ENCODE measurements around the gene RETREG2. TPM values are rescaled to one million over a fixed set of nuclear protein-coding genes. Genes with fewer than 3 reads are reported as not detected.

The RETREG2 gene
- polyA plus RNA-seq, 1 donor from 2014 or later, result 156 TPM

DNA sequence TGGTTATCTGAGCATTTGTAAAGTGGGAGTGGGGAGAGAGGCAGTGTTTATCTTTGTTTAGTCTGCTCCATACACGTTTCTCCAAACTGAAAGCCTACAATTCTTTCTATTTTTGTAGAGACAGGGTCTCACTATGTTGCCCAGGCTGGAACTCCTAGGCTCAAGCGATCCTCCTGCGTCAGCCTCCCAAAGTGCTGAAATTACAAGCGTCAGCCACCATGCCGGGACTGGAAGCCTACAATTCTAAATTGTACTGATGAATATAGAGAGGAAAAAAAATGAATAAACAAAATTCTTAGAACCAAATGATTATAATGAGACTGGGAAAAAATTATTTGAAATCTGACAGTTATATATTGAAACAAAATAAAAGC is 27.1 kb downstream of the RETREG2 start:
- no peaks in the 10 kb centered on the region for H3F3A ChIP-seq (ENCODE audit: insufficient read depth, low read length, poor library complexity, severe bottlenecking)
- no peak overlapping the region for H2AFZ ChIP-seq (ENCODE audit: low read depth, low read length)
- no peak overlapping the region for H3K27ac ChIP-seq (ENCODE audit: low read length)
- H3K9me2 ChIP-seq (ENCODE audit: insufficient read depth, low read length), result no peaks in the 10 kb centered on the region
- no peak overlapping the region for H3K4me2 ChIP-seq (ENCODE audit: low read length)
- H3K36me3 ChIP-seq (ENCODE audit: insufficient read depth, low read length), result no peaks in the 10 kb centered on the region
- TF ChIP-seq EZH2 (IDR thresholded peaks at IDR 0.05; ENCODE audit: borderline replicate concordance, insufficient read depth, low read length, poor library complexity, severe bottlenecking) (no peak), SMC3 (conservative IDR thresholded peaks at IDR 0.05; ENCODE audit: poor library complexity) (no peak), MXI1 (conservative IDR thresholded peaks at IDR 0.05; ENCODE audit: poor library complexity, severe bottlenecking) (no peak)
- H3K4me3 ChIP-seq (ENCODE audit: low read length), result no peak overlapping the region
- no peaks in the 10 kb centered on the region for H3K9me3 ChIP-seq (ENCODE audit: low read length)
- H3K79me2 ChIP-seq (replicated peaks; ENCODE audit: insufficient read depth, low read length), result no peaks in the 10 kb centered on the region
- H3K9ac ChIP-seq (ENCODE audit: low read length), result no peak overlapping the region
- no peaks in the 10 kb centered on the region for H4K20me1 ChIP-seq (ENCODE audit: insufficient read depth)
- H3K27me3 ChIP-seq (ENCODE audit: insufficient read depth, low read depth, low read length), result no peaks in the 10 kb centered on the region

DNA sequence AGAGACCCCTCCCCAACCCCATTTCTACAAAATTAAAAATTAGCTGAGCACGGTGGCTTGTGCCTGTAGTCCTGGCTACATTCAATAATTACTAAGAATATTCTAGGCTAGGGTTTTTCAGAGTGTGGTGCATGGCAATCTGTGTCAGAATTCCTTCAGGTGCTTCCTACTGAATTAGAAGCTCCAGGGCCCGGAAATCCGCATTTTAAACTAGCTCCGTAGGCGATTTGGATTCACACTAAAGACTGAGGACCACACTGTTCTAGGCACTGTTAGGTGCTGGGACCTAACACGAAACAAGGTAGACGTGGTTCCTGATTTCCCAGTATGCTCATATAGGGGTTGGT is 27.9 kb downstream of the RETREG2 start:
- Histone ChIP-seq H3K36me3 (ENCODE audit: insufficient read depth, low read length) (no peaks in the 10 kb centered on the region), H3K27me3 (ENCODE audit: insufficient read depth, low read depth, low read length) (no peaks in the 10 kb centered on the region), H3K9me2 (ENCODE audit: insufficient read depth, low read length) (no peaks in the 10 kb centered on the region), H3F3A (ENCODE audit: insufficient read depth, low read length, poor library complexity, severe bottlenecking) (no peaks in the 10 kb centered on the region), H3K79me2 (replicated peaks; ENCODE audit: insufficient read depth, low read length) (no peaks in the 10 kb centered on the region), H3K27ac (ENCODE audit: low read length) (peak overlapping the region; percentile 96), H3K4me2 (ENCODE audit: low read length) (peak overlapping the region; percentile 76), H3K9me3 (ENCODE audit: low read length) (no peaks in the 10 kb centered on the region), H3K9ac (ENCODE audit: low read length) (peak overlapping the region; percentile 90), H3K4me3 (ENCODE audit: low read length) (peak overlapping the region; percentile 78), H4K20me1 (ENCODE audit: insufficient read depth) (no peaks in the 10 kb centered on the region), H2AFZ (ENCODE audit: low read depth, low read length) (peak overlapping the region; percentile 87)
- TF ChIP-seq, protein P1, sequence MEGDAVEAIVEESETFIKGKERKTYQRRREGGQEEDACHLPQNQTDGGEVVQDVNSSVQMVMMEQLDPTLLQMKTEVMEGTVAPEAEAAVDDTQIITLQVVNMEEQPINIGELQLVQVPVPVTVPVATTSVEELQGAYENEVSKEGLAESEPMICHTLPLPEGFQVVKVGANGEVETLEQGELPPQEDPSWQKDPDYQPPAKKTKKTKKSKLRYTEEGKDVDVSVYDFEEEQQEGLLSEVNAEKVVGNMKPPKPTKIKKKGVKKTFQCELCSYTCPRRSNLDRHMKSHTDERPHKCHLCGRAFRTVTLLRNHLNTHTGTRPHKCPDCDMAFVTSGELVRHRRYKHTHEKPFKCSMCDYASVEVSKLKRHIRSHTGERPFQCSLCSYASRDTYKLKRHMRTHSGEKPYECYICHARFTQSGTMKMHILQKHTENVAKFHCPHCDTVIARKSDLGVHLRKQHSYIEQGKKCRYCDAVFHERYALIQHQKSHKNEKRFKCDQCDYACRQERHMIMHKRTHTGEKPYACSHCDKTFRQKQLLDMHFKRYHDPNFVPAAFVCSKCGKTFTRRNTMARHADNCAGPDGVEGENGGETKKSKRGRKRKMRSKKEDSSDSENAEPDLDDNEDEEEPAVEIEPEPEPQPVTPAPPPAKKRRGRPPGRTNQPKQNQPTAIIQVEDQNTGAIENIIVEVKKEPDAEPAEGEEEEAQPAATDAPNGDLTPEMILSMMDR (IDR thresholded peaks at IDR 0.05; ENCODE audit: poor library complexity, severe bottlenecking), result no peak
- TF ChIP-seq POLR2AphosphoS5 (IDR thresholded peaks at IDR 0.05), result no peak
- no peak for TF ChIP-seq RAD21 (conservative IDR thresholded peaks at IDR 0.05)
- no peak for TF ChIP-seq EP300 (conservative IDR thresholded peaks at IDR 0.05; ENCODE audit: poor library complexity, severe bottlenecking)
- TF ChIP-seq, protein P2, sequence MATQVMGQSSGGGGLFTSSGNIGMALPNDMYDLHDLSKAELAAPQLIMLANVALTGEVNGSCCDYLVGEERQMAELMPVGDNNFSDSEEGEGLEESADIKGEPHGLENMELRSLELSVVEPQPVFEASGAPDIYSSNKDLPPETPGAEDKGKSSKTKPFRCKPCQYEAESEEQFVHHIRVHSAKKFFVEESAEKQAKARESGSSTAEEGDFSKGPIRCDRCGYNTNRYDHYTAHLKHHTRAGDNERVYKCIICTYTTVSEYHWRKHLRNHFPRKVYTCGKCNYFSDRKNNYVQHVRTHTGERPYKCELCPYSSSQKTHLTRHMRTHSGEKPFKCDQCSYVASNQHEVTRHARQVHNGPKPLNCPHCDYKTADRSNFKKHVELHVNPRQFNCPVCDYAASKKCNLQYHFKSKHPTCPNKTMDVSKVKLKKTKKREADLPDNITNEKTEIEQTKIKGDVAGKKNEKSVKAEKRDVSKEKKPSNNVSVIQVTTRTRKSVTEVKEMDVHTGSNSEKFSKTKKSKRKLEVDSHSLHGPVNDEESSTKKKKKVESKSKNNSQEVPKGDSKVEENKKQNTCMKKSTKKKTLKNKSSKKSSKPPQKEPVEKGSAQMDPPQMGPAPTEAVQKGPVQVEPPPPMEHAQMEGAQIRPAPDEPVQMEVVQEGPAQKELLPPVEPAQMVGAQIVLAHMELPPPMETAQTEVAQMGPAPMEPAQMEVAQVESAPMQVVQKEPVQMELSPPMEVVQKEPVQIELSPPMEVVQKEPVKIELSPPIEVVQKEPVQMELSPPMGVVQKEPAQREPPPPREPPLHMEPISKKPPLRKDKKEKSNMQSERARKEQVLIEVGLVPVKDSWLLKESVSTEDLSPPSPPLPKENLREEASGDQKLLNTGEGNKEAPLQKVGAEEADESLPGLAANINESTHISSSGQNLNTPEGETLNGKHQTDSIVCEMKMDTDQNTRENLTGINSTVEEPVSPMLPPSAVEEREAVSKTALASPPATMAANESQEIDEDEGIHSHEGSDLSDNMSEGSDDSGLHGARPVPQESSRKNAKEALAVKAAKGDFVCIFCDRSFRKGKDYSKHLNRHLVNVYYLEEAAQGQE (IDR thresholded peaks at IDR 0.05; ENCODE audit: borderline replicate concordance), result no peak
- TF ChIP-seq SMC3 (conservative IDR thresholded peaks at IDR 0.05; ENCODE audit: poor library complexity), result no peak
- TF ChIP-seq MXI1 (conservative IDR thresholded peaks at IDR 0.05; ENCODE audit: poor library complexity, severe bottlenecking), result no peak
